ENCODE data around the gene TCF4. TPM values are rescaled to one million over a fixed set of nuclear protein-coding genes. Genes with fewer than 3 reads are reported as not detected.

Gene TCF4
- total RNA-seq, 5 donors from 2014 or later (not counting 1 experiment from before 2014, with no cell fraction given) = 2.6 to 11.0 (median 6.6) TPM

DNA sequence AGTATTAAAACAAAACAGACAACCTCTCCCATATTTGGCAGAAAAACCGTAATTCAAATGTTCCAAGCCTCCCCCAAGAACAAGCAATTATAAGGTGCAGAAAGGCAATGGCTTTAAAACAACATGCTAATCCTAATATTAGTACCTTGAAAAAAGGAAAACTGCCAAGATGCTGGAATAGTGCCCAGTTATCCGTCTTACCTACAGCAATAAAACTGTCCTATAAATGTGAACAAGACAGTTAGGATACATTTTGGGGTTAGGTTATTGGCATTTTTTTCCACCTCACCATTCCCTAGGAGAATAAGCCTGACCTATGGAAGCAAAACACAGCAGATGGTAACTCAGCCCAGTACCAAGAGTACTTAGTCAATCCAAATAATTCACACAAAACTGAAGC lies 83.2 kb downstream of the TCF4 start:
- no CpG with 5 or more reads among the region's 2 CpGs for WGBS (ENCODE audit: insufficient coverage)

GRCh38 chr18:55503167-55503820 lies 84.7 kb downstream of the TCF4 start:
- WGBS (ENCODE audit: insufficient coverage) = 76% methylated on average over 6 of the region's 7 CpGs
- DNase-seq (no peak), ATAC-seq (replicated peaks in 1 of 4) (no peak)
- Histone ChIP-seq H3K36me3 (ENCODE audit: control insufficient read depth in 2 of 2, extremely low read depth in 1 of 2, insufficient read depth in 1 of 2, low read length in 1 of 2) (no peaks in the 10 kb centered on the region), H3K4me1 (ENCODE audit: control insufficient read depth in 1 of 2, extremely low read depth in 1 of 2, insufficient read depth in 2 of 2, low read length in 2 of 2) (peaks cover 0 to 2% of the 10 kb centered on the region in 2 experiments), H3K27me3 (replicated peaks in 1 of 2; ENCODE audit: control insufficient read depth in 2 of 2, extremely low read depth in 1 of 2, insufficient read depth in 2 of 2, low read length in 1 of 2) (no peaks in the 10 kb centered on the region), H3K9me3 (no peaks in the 10 kb centered on the region), H3K4me3 (ENCODE audit: control insufficient read depth in 1 of 2, extremely low read depth in 1 of 2, low read length in 1 of 2) (no peak overlapping the region), H3K27ac (ENCODE audit: low read length) (no peak overlapping the region)
- H3K27me3 Mint-ChIP-seq = no peaks in the 10 kb centered on the region
- CTCF ChIA-PET = no interaction called here
- peaks cover 0 to 3% (median 0%) of the 10 kb centered on the region in 3 donors for H3K9me3 Mint-ChIP-seq
- POLR2A ChIA-PET = no interaction called here
- H3K36me3 Mint-ChIP-seq = no peaks in the 10 kb centered on the region
- H3K4me1 Mint-ChIP-seq = peaks cover 0 to 2% (median 0%) of the 10 kb centered on the region in 3 donors
- no peak overlapping the region for H3K4me3 Mint-ChIP-seq
- no peak overlapping the region for H3K27ac Mint-ChIP-seq

More for the DNA sequence above, 83.2 kb downstream of the TCF4 start:
- CTCF ChIA-PET = no interaction called here
- peaks cover 0 to 2% (median 0%) of the 10 kb centered on the region in 3 donors for H3K4me1 Mint-ChIP-seq
- DNase-seq = no peak
- H3K4me3 Mint-ChIP-seq = no peak overlapping the region
- Histone ChIP-seq H3K27me3 (replicated peaks in 1 of 2; ENCODE audit: control insufficient read depth in 2 of 2, extremely low read depth in 1 of 2, insufficient read depth in 2 of 2, low read length in 1 of 2) (no peaks in the 10 kb centered on the region), H3K4me1 (ENCODE audit: control insufficient read depth in 1 of 2, extremely low read depth in 1 of 2, insufficient read depth in 2 of 2, low read length in 2 of 2) (peaks cover 0 to 2% of the 10 kb centered on the region in 2 experiments), H3K27ac (ENCODE audit: low read length) (no peak overlapping the region), H3K9me3 (no peaks in the 10 kb centered on the region), H3K36me3 (ENCODE audit: control insufficient read depth in 2 of 2, extremely low read depth in 1 of 2, insufficient read depth in 1 of 2, low read length in 1 of 2) (no peaks in the 10 kb centered on the region), H3K4me3 (ENCODE audit: control insufficient read depth in 1 of 2, extremely low read depth in 1 of 2, low read length in 1 of 2) (no peak overlapping the region)
- no peaks in the 10 kb centered on the region for H3K36me3 Mint-ChIP-seq
- ATAC-seq (replicated peaks in 1 of 4) = no peak
- POLR2A ChIA-PET = no interaction called here
- H3K9me3 Mint-ChIP-seq = peaks cover 0 to 3% (median 0%) of the 10 kb centered on the region in 3 donors
- H3K27me3 Mint-ChIP-seq = no peaks in the 10 kb centered on the region
- no peak overlapping the region for H3K27ac Mint-ChIP-seq

DNA sequence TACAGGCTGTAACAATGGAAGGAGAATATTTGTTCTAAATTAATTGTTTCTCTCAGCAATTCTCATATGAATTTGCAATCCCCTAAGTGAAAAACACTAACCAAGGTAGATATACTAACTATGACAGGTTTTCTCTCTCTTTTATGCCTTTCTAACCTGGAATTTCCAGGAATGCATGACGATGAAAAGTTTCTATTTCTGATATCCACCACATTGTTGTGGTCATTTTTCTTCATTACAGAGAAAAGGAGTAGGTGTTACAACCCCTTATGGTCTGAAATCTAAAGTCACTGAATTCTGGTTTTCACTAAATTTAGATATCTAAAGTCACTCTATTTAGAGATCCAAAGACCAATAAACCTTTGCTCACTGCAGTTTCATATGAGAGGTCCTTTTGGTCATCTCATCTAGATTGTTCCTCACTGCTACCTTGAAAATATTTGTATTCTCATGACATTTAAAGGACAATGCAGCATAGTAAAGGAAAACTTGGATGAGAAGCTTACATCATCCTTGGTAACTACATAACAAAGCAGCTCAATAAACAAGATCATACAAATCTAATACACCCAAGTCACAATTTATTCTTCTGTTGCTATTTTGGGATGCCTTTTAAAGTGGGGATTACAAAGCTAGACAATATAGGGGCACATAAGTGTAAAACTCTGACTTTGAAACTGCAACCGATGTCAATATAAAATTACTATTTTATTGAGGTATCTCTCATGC lies 85.8 kb downstream of the TCF4 start:
- ChIA-PET CTCF (no interaction called here), POLR2A (interaction anchor here in 1 of 2 donors (0.6 kb wide), 1 partner anchor 11 kb away, joined by 3 read pairs; no protein-coding TSS in a partner anchor)
- Histone ChIP-seq H3K27me3 (replicated peaks in 1 of 2; ENCODE audit: control insufficient read depth in 2 of 2, extremely low read depth in 1 of 2, insufficient read depth in 2 of 2, low read length in 1 of 2) (no peaks in the 10 kb centered on the region), H3K4me1 (ENCODE audit: control insufficient read depth in 1 of 2, extremely low read depth in 1 of 2, insufficient read depth in 2 of 2, low read length in 2 of 2) (peaks cover 0 to 2% of the 10 kb centered on the region in 2 experiments), H3K36me3 (ENCODE audit: control insufficient read depth in 2 of 2, extremely low read depth in 1 of 2, insufficient read depth in 1 of 2, low read length in 1 of 2) (no peaks in the 10 kb centered on the region), H3K4me3 (ENCODE audit: control insufficient read depth in 1 of 2, extremely low read depth in 1 of 2, low read length in 1 of 2) (no peak overlapping the region), H3K27ac (ENCODE audit: low read length) (no peak overlapping the region), H3K9me3 (no peaks in the 10 kb centered on the region)
- Mint-ChIP-seq H3K9me3 (peaks cover 0 to 3% (median 0%) of the 10 kb centered on the region in 3 donors), H3K27ac (no peak overlapping the region), H3K4me1 (peaks cover 0 to 2% (median 0%) of the 10 kb centered on the region in 3 donors), H3K36me3 (no peaks in the 10 kb centered on the region), H3K27me3 (peaks cover 0 to 4% of the 10 kb centered on the region in 2 donors), H3K4me3 (no peak overlapping the region)
- DNase-seq = no peak
- no CpG with 5 or more reads among the region's 2 CpGs for WGBS (ENCODE audit: insufficient coverage)
- no peak for ATAC-seq (replicated peaks in 1 of 4)

- Histone ChIP-seq H3K27me3 (replicated peaks in 1 of 2; ENCODE audit: control insufficient read depth in 2 of 2, extremely low read depth in 1 of 2, insufficient read depth in 2 of 2, low read length in 1 of 2) (no peaks in the 10 kb centered on the region), H3K4me3 (ENCODE audit: control insufficient read depth in 1 of 2, extremely low read depth in 1 of 2, low read length in 1 of 2) (no peak overlapping the region), H3K36me3 (ENCODE audit: control insufficient read depth in 2 of 2, extremely low read depth in 1 of 2, insufficient read depth in 1 of 2, low read length in 1 of 2) (no peaks in the 10 kb centered on the region), H3K4me1 (ENCODE audit: control insufficient read depth in 1 of 2, extremely low read depth in 1 of 2, insufficient read depth in 2 of 2, low read length in 2 of 2) (peaks cover 0 to 2% of the 10 kb centered on the region in 2 experiments), H3K9me3 (no peaks in the 10 kb centered on the region), H3K27ac (ENCODE audit: low read length) (no peak overlapping the region)
- Mint-ChIP-seq H3K4me3 (no peak overlapping the region), H3K36me3 (no peaks in the 10 kb centered on the region), H3K9me3 (peaks cover 0 to 3% (median 0%) of the 10 kb centered on the region in 3 donors), H3K27me3 (peaks cover 0 to 4% of the 10 kb centered on the region in 2 donors), H3K4me1 (peaks cover 0 to 2% (median 0%) of the 10 kb centered on the region in 3 donors), H3K27ac (no peak overlapping the region)
- ATAC-seq (replicated peaks in 1 of 4) = no peak
- DNase-seq = no peak
- WGBS (ENCODE audit: insufficient coverage) = no CpG with 5 or more reads among the region's 3 CpGs
- ChIA-PET CTCF (no interaction called here), POLR2A (no interaction called here)
Measured at GRCh38 chr18:55501579-55501978, 86.4 kb downstream of the TCF4 start.

GRCh38 chr18:55500316-55501086 lies 87.5 kb downstream of the TCF4 start:
- WGBS (ENCODE audit: insufficient coverage) = no CpG with 5 or more reads among the region's 4 CpGs
- Mint-ChIP-seq H3K9me3 (peaks cover 0 to 3% (median 0%) of the 10 kb centered on the region in 3 donors), H3K4me1 (no peaks in the 10 kb centered on the region), H3K4me3 (no peak overlapping the region), H3K27ac (no peak overlapping the region), H3K36me3 (no peaks in the 10 kb centered on the region), H3K27me3 (peaks cover 0 to 9% of the 10 kb centered on the region in 2 donors)
- no peaks in the 10 kb centered on the region for H3K27me3 ChIP-seq (replicated peaks in 1 of 2; ENCODE audit: control insufficient read depth in 2 of 2, extremely low read depth in 1 of 2, insufficient read depth in 2 of 2, low read length in 1 of 2)
- peaks cover 0 to 2% of the 10 kb centered on the region in 2 experiments for H3K4me1 ChIP-seq (ENCODE audit: control insufficient read depth in 1 of 2, extremely low read depth in 1 of 2, insufficient read depth in 2 of 2, low read length in 2 of 2)
- CTCF ChIA-PET = interaction anchor here (0.6 kb wide), 2 partner anchors 29 to 241 kb away, joined by 3 read pairs; no protein-coding TSS in a partner anchor
- DNase-seq = no peak
- no peaks in the 10 kb centered on the region for H3K36me3 ChIP-seq (ENCODE audit: control insufficient read depth in 2 of 2, extremely low read depth in 1 of 2, insufficient read depth in 1 of 2, low read length in 1 of 2)
- H3K4me3 ChIP-seq (ENCODE audit: control insufficient read depth in 1 of 2, extremely low read depth in 1 of 2, low read length in 1 of 2) = no peak overlapping the region
- no peaks in the 10 kb centered on the region for H3K9me3 ChIP-seq
- ATAC-seq (replicated peaks in 1 of 4) = no peak
- no peak overlapping the region for H3K27ac ChIP-seq (ENCODE audit: low read length)
- POLR2A ChIA-PET = interaction anchor here in 1 of 2 donors (0.7 kb wide), 1 partner anchor 13 kb away, joined by 3 read pairs; no protein-coding TSS in a partner anchor

DNA sequence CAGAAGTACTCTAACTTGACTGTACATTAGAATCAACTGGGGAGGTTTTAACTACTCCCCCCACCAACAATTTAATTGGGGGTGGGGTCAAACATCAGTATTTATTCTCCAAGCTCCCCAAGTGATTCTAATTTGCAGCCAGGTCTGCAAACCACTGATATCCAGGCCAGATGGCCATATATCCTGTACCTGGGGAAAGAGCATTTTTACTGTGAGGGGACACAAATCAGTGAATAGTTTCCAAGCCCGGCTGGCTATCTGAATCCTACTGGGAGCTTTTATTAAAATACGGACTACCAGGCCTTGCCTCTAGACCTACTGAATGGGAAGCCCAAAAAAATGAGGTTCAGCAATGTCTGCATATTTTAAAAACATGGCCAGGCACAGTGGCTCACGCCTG lies 88.5 kb downstream of the TCF4 start:
- no peak for DNase-seq
- Mint-ChIP-seq H3K27ac (no peak overlapping the region), H3K4me1 (no peaks in the 10 kb centered on the region), H3K27me3 (peaks cover 0 to 9% of the 10 kb centered on the region in 2 donors), H3K9me3 (no peaks in the 10 kb centered on the region), H3K4me3 (no peak overlapping the region), H3K36me3 (no peaks in the 10 kb centered on the region)
- no peak for ATAC-seq (replicated peaks in 1 of 4)
- Histone ChIP-seq H3K27ac (ENCODE audit: low read length) (no peak overlapping the region), H3K9me3 (no peaks in the 10 kb centered on the region), H3K36me3 (ENCODE audit: control insufficient read depth in 2 of 2, extremely low read depth in 1 of 2, insufficient read depth in 1 of 2, low read length in 1 of 2) (no peaks in the 10 kb centered on the region), H3K4me3 (ENCODE audit: control insufficient read depth in 1 of 2, extremely low read depth in 1 of 2, low read length in 1 of 2) (no peak overlapping the region), H3K27me3 (replicated peaks in 1 of 2; ENCODE audit: control insufficient read depth in 2 of 2, extremely low read depth in 1 of 2, insufficient read depth in 2 of 2, low read length in 1 of 2) (no peaks in the 10 kb centered on the region), H3K4me1 (ENCODE audit: control insufficient read depth in 1 of 2, extremely low read depth in 1 of 2, insufficient read depth in 2 of 2, low read length in 2 of 2) (peaks cover 0 to 2% of the 10 kb centered on the region in 2 experiments)
- ChIA-PET CTCF (no interaction called here), POLR2A (no interaction called here)
- WGBS (ENCODE audit: insufficient coverage) = 83% methylated on average over 2 of the region's 3 CpGs

Data from T-cell (primary cell).